DOHH2 (cell line): ENCODE measurements around the gene AK8.

Source experiments
- CTCF ChIP-seq: fragments of 200-600 bp; sonication (generic); IDR thresholded peaks from one replicate; pipeline ENCODE4 v1.5.1; 2014; ENCODE audit warnings: antibody characterized with exemption, mild to moderate bottlenecking, low read depth, low read length; ENCODE audit not compliant: poor library complexity, severe bottlenecking
- EZH2phosphoT487 ChIP-seq: fragments of 200-600 bp; sonication (generic); IDR thresholded peaks from 2 replicates; pipeline ENCODE4 v1.6.1; 2017; ENCODE audit warnings: borderline replicate concordance, mild to moderate bottlenecking, antibody characterized with exemption, low read length, moderate library complexity, mixed read lengths

GRCh38 chr9:132782037-132782436 lies 96.0 kb downstream of the AK8 start:
- TF ChIP-seq CTCF (no peak), EZH2phosphoT487 (no peak)
